Measurements from ENCODE around the gene WSCD1. TPM values are rescaled to one million over a fixed set of nuclear protein-coding genes. Genes with fewer than 3 reads are reported as not detected.

Gene WSCD1
- total RNA-seq, 1 experiment from 2014 or later, result 0.28 TPM

DNA sequence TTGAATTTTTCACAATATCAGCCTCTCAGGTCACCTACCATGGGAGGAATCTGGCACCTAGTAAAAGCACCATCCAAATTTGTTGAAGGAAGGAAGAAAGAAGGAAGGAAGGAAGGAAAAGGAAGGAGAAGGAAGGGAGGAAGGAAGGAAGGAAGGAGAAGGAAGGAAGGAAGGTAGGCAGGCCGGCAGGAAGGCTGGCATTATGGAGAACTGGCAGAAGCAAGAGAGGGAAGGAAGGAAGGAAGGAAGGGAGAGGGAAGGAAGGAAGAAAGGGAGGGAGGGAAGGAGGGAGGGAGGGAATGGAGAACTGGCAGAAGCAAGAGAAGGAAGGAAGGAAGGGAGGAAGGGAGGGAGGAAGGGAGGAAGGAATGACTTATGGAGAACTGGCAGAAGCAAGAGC is 24.3 kb downstream of the WSCD1 start:
- no peak for DNase-seq (ENCODE audit: low spot score)
- no TSS peak for BruUV-seq (replicated peaks)
- Histone ChIP-seq H3K36me3 (ENCODE audit: insufficient read depth, low read length, poor library complexity, severe bottlenecking) (no peaks in the 10 kb centered on the region), H3K9me3 (ENCODE audit: low read depth, low read length, poor library complexity, severe bottlenecking) (no peaks in the 10 kb centered on the region), H3K27ac (ENCODE audit: low read depth, low read length, poor library complexity, severe bottlenecking) (no peak overlapping the region), H3K27me3 (replicated peaks; ENCODE audit: insufficient read depth, low read depth, low read length, poor library complexity) (peaks cover 38% of the 10 kb centered on the region), H3K4me1 (ENCODE audit: insufficient read depth, low read length, poor library complexity, severe bottlenecking) (no peaks in the 10 kb centered on the region), H3K4me3 (ENCODE audit: low read depth, low read length, poor library complexity, severe bottlenecking) (no peak overlapping the region)
- ChIA-PET CTCF (no interaction called here), POLR2A (ENCODE audit: low non-redundant PET) (no interaction called here)
- TF ChIP-seq, protein P1, sequence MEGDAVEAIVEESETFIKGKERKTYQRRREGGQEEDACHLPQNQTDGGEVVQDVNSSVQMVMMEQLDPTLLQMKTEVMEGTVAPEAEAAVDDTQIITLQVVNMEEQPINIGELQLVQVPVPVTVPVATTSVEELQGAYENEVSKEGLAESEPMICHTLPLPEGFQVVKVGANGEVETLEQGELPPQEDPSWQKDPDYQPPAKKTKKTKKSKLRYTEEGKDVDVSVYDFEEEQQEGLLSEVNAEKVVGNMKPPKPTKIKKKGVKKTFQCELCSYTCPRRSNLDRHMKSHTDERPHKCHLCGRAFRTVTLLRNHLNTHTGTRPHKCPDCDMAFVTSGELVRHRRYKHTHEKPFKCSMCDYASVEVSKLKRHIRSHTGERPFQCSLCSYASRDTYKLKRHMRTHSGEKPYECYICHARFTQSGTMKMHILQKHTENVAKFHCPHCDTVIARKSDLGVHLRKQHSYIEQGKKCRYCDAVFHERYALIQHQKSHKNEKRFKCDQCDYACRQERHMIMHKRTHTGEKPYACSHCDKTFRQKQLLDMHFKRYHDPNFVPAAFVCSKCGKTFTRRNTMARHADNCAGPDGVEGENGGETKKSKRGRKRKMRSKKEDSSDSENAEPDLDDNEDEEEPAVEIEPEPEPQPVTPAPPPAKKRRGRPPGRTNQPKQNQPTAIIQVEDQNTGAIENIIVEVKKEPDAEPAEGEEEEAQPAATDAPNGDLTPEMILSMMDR (conservative IDR thresholded peaks at IDR 0.05; ENCODE audit: low read depth, low read length), result no peak
- no peak for TF ChIP-seq EZH2 (IDR thresholded peaks at IDR 0.05; ENCODE audit: borderline replicate concordance, low read depth, low read length, poor library complexity, severe bottlenecking)
- intact Hi-C loops (cut with micrococcal nuclease; ENCODE audit: unreplicated experiment), result no loop called here

DNA sequence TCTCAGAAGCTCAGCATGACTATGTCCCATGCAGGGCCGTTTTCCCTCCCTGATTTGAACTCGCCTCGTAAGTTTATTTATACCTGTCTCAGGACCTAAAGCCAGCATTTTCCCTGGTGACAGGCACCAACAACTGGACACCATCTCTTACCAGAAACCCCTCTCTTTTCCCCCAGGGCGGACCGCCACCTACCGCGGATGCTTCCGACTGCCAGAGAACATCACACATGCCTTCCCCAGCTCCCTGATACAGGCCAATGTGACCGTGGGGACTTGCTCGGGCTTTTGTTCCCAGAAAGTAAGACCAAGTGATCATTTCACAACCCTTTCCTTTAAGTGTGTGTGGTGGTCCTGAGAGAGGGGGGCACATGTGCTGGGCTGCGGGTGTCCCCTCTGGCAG is 24.7 kb downstream of the WSCD1 start:
- Histone ChIP-seq H3K27ac (ENCODE audit: low read depth, low read length, poor library complexity, severe bottlenecking) (no peak overlapping the region), H3K4me3 (ENCODE audit: low read depth, low read length, poor library complexity, severe bottlenecking) (no peak overlapping the region), H3K27me3 (replicated peaks; ENCODE audit: insufficient read depth, low read depth, low read length, poor library complexity) (peaks cover 38% of the 10 kb centered on the region), H3K4me1 (ENCODE audit: insufficient read depth, low read length, poor library complexity, severe bottlenecking) (no peaks in the 10 kb centered on the region), H3K9me3 (ENCODE audit: low read depth, low read length, poor library complexity, severe bottlenecking) (no peaks in the 10 kb centered on the region), H3K36me3 (ENCODE audit: insufficient read depth, low read length, poor library complexity, severe bottlenecking) (no peaks in the 10 kb centered on the region)
- ChIA-PET CTCF (no interaction called here), POLR2A (ENCODE audit: low non-redundant PET) (no interaction called here)
- BruUV-seq (replicated peaks), result no TSS peak
- TF ChIP-seq, protein P1 (conservative IDR thresholded peaks at IDR 0.05; ENCODE audit: low read depth, low read length), result no peak
- no peak for TF ChIP-seq EZH2 (IDR thresholded peaks at IDR 0.05; ENCODE audit: borderline replicate concordance, low read depth, low read length, poor library complexity, severe bottlenecking)
- no peak for DNase-seq (ENCODE audit: low spot score)
- intact Hi-C loops (cut with micrococcal nuclease; ENCODE audit: unreplicated experiment), result no loop called here

DNA sequence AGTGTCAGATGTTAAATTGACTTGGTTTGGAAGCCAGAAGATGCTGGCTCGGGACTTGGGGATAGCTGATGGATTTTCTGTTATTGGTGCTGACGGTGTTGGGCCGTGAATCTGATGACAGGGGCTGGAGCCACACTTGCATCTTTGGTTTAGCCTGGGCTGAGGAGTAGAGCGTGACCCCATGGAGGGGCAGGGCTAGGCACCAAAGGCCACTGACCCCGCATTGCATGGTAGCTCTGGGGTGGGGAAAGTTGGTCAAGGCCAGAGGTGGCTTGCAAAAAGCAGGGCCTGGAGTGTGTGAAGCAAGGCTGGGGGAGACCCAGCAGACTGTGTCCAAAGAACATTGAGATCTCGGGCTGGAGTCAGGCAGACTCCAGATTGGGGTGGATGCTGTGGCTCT is 25.3 kb downstream of the WSCD1 start:
- CTCF ChIA-PET, result no interaction called here
- Histone ChIP-seq H3K9me3 (ENCODE audit: low read depth, low read length, poor library complexity, severe bottlenecking) (no peaks in the 10 kb centered on the region), H3K4me1 (ENCODE audit: insufficient read depth, low read length, poor library complexity, severe bottlenecking) (no peaks in the 10 kb centered on the region), H3K36me3 (ENCODE audit: insufficient read depth, low read length, poor library complexity, severe bottlenecking) (no peaks in the 10 kb centered on the region), H3K27ac (ENCODE audit: low read depth, low read length, poor library complexity, severe bottlenecking) (no peak overlapping the region), H3K4me3 (ENCODE audit: low read depth, low read length, poor library complexity, severe bottlenecking) (no peak overlapping the region), H3K27me3 (replicated peaks; ENCODE audit: insufficient read depth, low read depth, low read length, poor library complexity) (peaks cover 38% of the 10 kb centered on the region)
- TF ChIP-seq EZH2 (IDR thresholded peaks at IDR 0.05; ENCODE audit: borderline replicate concordance, low read depth, low read length, poor library complexity, severe bottlenecking), result no peak
- TF ChIP-seq, protein P1 (conservative IDR thresholded peaks at IDR 0.05; ENCODE audit: low read depth, low read length), result no peak
- DNase-seq (ENCODE audit: low spot score), result no peak
- no TSS peak for BruUV-seq (replicated peaks)
- intact Hi-C loops (cut with micrococcal nuclease; ENCODE audit: unreplicated experiment), result no loop called here
- POLR2A ChIA-PET (ENCODE audit: low non-redundant PET), result no interaction called here
